DOHH2 (cell line): ENCODE measurements around the gene LSAMP.

Source experiments
- H3F3A ChIP-seq: fragments of 200-600 bp; sonication (generic), shearing (Covaris generic); 2 replicates; pipeline ENCODE4 v1.6.0; 2016; ENCODE audit warnings: antibody characterized with exemption, mild to moderate bottlenecking; ENCODE audit not compliant: control insufficient read depth, insufficient read depth
- H3K27ac ChIP-seq: fragments of 200-600 bp; sonication (generic); 2 replicates; pipeline ENCODE4 v1.5.1; 2014; ENCODE audit warnings: low read depth, mild to moderate bottlenecking, low read length, moderate library complexity
- H3K27me3 ChIP-seq: fragments of 200-600 bp; sonication (generic); 2 replicates; pipeline ENCODE4 v1.6.1; 2014; ENCODE audit warnings: mild to moderate bottlenecking, low read length, mixed read lengths; ENCODE audit not compliant: control insufficient read depth
- H3K36me3 ChIP-seq: fragments of 200-600 bp; sonication (generic); 2 replicates; pipeline ENCODE4 v1.6.1; 2014; ENCODE audit warnings: mild to moderate bottlenecking, low read length, moderate library complexity, mixed read lengths; ENCODE audit not compliant: control insufficient read depth
- H3K4me1 ChIP-seq: fragments of 200-600 bp; sonication (generic); 2 replicates; pipeline ENCODE4 v1.6.1; 2014; ENCODE audit warnings: mild to moderate bottlenecking, low read length, mixed read lengths; ENCODE audit not compliant: control insufficient read depth
- H3K4me2 ChIP-seq: fragments of 200-600 bp; sonication (generic); 2 replicates; pipeline ENCODE4 v1.6.0; 2014; ENCODE audit warnings: mild to moderate bottlenecking, low read length, moderate library complexity
- H3K4me3 ChIP-seq: fragments of 200-600 bp; sonication (generic); 2 replicates; pipeline ENCODE4 v1.5.1; 2014; ENCODE audit warnings: mild to moderate bottlenecking, low read length, mixed read lengths
- H3K79me2 ChIP-seq: fragments of 200-600 bp; sonication (generic); 2 replicates; pipeline ENCODE4 v1.6.1; 2014; ENCODE audit warnings: mild to moderate bottlenecking, low read length, mixed read lengths; ENCODE audit not compliant: control insufficient read depth
- H3K9me2 ChIP-seq: fragments of 200-600 bp; sonication (generic); replicated peaks from 2 replicates; pipeline ENCODE4 v1.6.1; 2014; ENCODE audit warnings: mild to moderate bottlenecking, low read length, mixed read lengths; ENCODE audit not compliant: control insufficient read depth
- H3K9me3 ChIP-seq: fragments of 200-600 bp; sonication (generic); 2 replicates; pipeline ENCODE4 v1.6.1; 2014; ENCODE audit warnings: antibody characterized with exemption, low read length, mixed read lengths; ENCODE audit not compliant: control insufficient read depth, insufficient read depth
- H4K20me1 ChIP-seq: fragments of 200-600 bp; sonication (generic); 2 replicates; pipeline ENCODE4 v1.6.0; 2014; ENCODE audit warnings: low read depth, mild to moderate bottlenecking, antibody characterized with exemption, low read length, moderate library complexity; ENCODE audit not compliant: control insufficient read depth, insufficient read depth
- CTCF ChIP-seq: fragments of 200-600 bp; sonication (generic); IDR thresholded peaks from one replicate; pipeline ENCODE4 v1.5.1; 2014; ENCODE audit warnings: antibody characterized with exemption, mild to moderate bottlenecking, low read depth, low read length; ENCODE audit not compliant: poor library complexity, severe bottlenecking
- EZH2phosphoT487 ChIP-seq: fragments of 200-600 bp; sonication (generic); IDR thresholded peaks from 2 replicates; pipeline ENCODE4 v1.6.1; 2017; ENCODE audit warnings: borderline replicate concordance, mild to moderate bottlenecking, antibody characterized with exemption, low read length, moderate library complexity, mixed read lengths

Gene LSAMP

GRCh38 chr3:115804713-115805119 lies 640.6 kb downstream of the LSAMP start:
- Histone ChIP-seq H3F3A (no peaks in the 10 kb centered on the region), H3K36me3 (no peaks in the 10 kb centered on the region), H3K27ac (no peak overlapping the region), H3K9me3 (no peaks in the 10 kb centered on the region), H3K79me2 (no peaks in the 10 kb centered on the region), H3K27me3 (peaks cover 14% of the 10 kb centered on the region), H3K9me2 (no peaks in the 10 kb centered on the region), H4K20me1 (no peaks in the 10 kb centered on the region), H3K4me3 (no peak overlapping the region), H3K4me2 (no peak overlapping the region), H3K4me1 (no peaks in the 10 kb centered on the region)
- no peak for TF ChIP-seq EZH2phosphoT487
- TF ChIP-seq CTCF = no peak

GRCh38 chr3:115804200-115804599 lies 641.1 kb downstream of the LSAMP start:
- Histone ChIP-seq H3F3A (no peaks in the 10 kb centered on the region), H4K20me1 (no peaks in the 10 kb centered on the region), H3K36me3 (no peaks in the 10 kb centered on the region), H3K4me3 (no peak overlapping the region), H3K9me2 (no peaks in the 10 kb centered on the region), H3K9me3 (no peaks in the 10 kb centered on the region), H3K4me1 (no peaks in the 10 kb centered on the region), H3K27me3 (peaks cover 12% of the 10 kb centered on the region), H3K79me2 (no peaks in the 10 kb centered on the region), H3K4me2 (no peak overlapping the region), H3K27ac (no peak overlapping the region)
- no peak for TF ChIP-seq CTCF

- no peaks in the 10 kb centered on the region for H3K79me2 ChIP-seq
- H3K9me3 ChIP-seq = no peaks in the 10 kb centered on the region
- H3K4me2 ChIP-seq = no peak overlapping the region
- H4K20me1 ChIP-seq = no peaks in the 10 kb centered on the region
- H3K4me3 ChIP-seq = no peak overlapping the region
- H3K27me3 ChIP-seq = peaks cover 11% of the 10 kb centered on the region
- no peaks in the 10 kb centered on the region for H3K4me1 ChIP-seq
- H3K27ac ChIP-seq = no peak overlapping the region
- no peaks in the 10 kb centered on the region for H3K36me3 ChIP-seq
- TF ChIP-seq CTCF (no peak), EZH2phosphoT487 (no peak)
- H3F3A ChIP-seq = no peaks in the 10 kb centered on the region
- H3K9me2 ChIP-seq = no peaks in the 10 kb centered on the region
These were observed 641.6 kb downstream of the LSAMP start for GRCh38 chr3:115803661-115804060.
